HPDE6-E6E7 (cell line): ENCODE data around the gene GRID2IP.

Experiments
- DNase-seq: peaks from one replicate; pipeline ENCODE4 v3.0.0; 2011; ENCODE audit warnings: missing footprints; ENCODE audit errors: extremely low spot score

The GRID2IP gene

DNA sequence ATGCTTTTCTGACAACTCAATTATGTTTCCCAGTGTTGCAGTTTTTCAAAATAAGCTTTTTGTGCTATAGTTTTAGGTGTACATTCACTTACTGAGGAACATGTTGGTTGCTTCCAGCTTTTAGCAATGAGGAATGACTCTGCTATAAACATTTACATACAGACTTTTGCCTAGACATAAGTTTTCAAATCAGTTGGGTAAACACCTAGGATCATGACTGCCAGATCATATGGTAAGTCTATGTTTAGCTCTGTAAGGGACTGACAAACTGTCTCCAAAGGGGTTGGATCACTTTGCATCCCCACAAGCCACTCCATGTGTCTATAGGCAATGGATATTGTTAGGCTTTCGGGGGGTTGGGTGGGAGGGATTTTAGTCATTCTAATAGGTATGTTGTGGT lies 10.8 kb upstream of the GRID2IP start:
- DNase-seq: no peak

DNA sequence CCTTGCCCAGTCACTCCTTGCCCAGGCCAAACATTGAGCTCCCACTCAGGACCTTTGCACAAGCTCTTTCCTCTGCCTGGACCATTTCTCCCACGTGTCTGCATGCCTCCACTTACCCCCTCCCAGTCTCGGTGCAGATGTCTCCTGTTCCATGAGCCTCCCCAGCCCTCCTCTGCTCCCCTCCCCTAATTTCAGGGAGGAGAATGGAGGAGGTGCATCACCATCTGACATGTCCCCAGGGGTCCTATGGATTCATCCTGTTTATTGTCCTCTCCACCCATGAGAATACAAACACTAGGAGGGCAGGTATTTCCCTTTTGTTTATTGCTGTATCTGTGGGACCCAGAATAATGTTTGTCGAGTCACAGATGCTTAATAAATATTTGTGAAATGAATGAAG lies 8.6 kb upstream of the GRID2IP start:
- DNase-seq: no peak

DNA sequence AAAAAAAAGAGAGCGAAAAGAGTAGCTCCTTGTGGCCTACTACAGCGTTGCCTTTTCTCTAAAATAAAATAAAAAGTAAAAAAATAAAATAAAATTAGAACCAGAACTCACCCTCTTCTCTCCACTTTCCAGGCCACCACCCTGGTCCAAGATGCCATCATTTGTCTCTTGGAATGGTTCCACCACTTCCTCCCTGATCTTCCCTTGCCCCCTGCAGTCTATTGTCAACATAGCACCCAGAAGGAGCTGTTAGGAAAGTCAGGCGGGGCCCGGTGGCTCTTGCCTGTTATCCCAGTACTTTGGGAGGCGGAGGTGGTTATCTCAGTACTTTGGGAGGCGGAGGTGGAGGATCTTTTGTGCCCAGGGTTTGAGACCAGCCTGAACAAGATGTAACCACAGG lies 7.6 kb upstream of the GRID2IP start:
- no peak for DNase-seq

DNA sequence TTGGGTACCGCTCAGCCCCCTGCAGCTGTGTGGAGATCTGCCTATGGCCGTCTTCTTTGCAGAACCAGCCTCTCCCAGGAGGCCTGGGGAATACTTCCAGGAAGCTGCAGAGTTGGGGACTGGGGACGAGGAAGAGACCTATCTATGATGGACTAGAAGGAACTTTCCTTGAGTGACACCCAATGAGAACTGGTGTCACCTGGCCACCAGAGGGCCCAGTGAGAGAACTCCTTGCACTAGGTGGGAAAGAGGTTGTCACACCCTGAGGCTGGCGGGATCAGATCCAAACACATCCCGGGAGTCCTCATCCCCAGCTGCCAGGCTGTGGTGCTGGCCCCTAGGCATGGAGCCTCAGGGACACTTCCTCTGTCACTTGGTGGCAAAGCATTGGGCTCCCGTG lies 4.9 kb upstream of the GRID2IP start:
- DNase-seq: no peak

DNA sequence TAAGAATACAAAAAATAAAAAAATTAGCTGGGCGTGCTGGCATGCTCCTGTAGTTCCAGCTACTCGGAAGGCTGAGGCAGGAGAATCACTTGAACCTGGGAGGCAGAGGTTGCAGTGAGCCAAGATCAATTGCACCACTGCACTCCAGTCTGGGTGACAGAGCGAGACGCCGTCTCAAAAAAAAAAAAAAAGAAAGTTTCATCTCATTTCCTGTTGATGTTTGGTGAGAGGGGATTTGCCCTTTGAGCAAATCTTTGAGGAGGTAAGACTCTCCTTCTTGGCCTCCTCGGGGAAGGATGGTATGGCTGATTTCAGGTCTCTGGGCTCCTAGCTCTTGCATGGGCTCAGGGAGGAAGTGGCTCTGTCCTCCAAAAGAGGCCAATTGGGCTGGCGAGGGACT lies 3.6 kb upstream of the GRID2IP start:
- DNase-seq: no peak

DNA sequence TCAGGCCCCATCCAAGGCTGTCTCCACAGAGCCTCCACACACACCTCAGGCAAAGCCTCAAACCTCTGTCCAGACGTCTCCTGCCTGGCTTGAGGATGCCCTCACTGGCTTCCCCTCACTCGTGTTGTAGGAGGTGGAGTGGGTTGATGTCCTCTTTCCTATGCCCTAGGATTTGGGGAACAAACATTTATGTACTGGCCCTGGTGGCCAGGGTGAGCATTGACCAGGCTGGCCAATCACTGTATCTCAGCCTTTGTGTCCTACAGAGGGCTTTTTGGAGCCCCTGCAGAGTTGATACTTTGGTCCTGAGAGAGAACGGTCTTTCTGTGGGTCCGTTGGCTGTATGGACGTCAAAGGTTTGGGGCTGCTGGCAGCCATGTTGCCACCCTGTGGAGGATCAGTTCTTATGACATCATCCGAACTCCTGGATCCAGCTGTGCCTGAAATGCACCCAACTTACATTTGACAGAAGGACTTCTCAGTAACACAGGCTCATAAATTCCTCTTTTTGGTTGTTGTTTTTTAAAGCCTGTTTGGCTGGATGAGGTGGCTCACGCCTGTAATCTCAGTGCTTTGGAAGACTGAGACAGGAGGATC lies 2.3 kb upstream of the GRID2IP start:
- no peak for DNase-seq

DNA sequence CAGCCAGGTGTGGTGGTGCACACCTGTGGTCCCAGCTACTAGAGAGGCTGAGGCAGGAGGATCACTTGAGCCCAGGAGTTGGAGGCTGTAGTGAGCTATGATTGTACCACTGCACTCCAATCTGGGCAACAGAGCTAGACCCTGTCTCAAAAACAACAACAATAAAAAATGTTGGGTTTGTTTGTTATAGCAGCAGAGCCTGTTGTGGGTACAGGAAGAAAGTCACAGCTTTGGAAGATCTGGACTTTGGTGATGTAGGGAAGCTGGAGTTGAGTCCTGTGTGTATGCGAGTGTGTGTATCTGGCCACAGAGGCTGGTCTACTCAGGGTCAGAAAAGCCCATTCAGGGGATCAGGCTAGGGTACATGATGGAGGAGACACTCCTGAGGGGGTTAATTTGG lies 3.9 kb downstream of the GRID2IP start:
- DNase-seq: no peak

DNA sequence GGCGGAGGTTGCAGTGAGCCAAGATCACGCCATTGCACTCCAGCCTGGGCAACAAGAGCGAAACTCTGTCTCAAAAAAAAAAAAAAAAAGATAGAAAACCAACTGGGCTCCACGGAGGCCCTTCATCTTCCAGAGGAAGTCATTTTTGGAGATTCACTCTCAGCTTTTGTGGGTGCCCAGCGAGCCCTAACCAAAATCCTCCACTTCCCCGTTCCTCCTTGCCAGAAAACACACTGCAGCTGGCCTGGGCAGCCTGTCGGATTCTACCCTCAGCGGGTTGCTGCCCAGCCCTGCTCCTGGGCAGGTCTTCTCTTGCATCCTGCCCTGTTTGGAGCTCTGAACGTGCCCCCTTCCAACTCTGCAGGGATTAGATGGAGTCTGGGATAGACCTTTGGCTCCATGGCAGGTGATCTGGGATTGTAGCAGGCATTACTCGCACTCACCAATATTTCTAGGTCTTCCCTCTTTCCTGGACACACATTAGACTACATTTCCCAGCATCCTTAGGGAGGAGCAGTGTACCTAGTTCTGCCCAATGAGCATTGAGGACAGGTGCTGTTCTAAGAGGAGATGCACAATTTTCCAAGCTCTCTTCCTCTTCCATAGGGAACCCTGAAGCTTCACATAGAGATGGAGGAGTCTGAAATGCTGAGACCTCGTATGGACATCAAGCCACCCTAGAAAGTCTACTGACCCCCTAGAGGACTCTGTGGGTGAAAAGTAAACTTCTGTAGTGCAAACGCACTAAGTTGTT lies 4.6 kb downstream of the GRID2IP start:
- DNase-seq: no peak

DNA sequence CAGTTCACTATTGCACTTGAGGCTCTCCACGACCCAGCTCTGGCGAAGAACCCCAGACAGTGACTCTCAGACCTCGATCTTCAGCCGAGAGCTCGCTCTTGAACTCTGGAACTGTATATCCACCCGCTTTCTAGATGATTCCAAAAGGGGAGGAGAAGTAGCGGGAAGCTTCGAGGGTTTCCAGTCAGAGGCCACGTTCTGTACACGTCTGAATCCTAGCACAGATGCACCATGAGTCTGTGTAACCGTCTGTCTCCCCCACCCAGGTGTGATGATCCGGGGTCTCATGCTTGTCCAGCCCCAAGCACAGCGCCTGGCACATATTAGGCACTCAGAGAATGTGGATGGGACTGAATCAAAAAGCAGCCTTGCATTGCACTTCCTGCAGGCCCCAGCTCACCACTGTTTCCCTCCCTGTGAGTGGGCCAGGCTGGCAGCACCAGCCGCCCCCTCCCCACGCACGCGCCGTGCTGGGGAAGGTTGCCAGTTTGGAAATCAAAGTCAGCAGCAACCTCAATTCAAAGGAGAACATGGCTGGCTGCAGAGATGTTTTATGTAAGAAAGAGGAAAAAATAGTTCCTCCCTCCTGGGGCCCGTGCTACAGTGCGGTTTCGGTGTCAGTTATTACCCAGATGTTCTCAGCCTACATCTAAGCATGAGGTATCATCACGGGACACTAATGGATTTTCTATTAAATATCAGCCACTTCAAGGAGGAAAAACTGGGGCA lies 5.7 kb downstream of the GRID2IP start:
- DNase-seq: no peak

DNA sequence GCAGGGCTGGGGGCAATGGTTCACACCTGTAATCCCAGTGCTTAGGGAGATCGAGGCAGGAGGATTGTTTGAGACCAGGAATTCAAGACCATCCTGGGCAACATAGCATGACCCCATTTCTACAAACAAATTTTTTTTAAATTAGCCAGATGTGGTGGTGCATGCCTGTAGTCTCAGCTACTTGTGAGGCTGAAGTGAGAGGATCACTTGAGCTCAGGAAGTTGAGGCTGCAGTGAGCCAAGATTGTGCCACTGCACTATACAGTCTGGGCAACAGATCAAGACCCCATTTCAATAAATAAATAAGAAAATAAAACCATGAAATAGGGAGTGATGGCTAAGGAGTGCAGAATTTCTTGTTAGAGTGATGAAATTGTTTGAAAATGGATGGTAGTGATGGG lies 8.9 kb downstream of the GRID2IP start:
- no peak for DNase-seq

DNA sequence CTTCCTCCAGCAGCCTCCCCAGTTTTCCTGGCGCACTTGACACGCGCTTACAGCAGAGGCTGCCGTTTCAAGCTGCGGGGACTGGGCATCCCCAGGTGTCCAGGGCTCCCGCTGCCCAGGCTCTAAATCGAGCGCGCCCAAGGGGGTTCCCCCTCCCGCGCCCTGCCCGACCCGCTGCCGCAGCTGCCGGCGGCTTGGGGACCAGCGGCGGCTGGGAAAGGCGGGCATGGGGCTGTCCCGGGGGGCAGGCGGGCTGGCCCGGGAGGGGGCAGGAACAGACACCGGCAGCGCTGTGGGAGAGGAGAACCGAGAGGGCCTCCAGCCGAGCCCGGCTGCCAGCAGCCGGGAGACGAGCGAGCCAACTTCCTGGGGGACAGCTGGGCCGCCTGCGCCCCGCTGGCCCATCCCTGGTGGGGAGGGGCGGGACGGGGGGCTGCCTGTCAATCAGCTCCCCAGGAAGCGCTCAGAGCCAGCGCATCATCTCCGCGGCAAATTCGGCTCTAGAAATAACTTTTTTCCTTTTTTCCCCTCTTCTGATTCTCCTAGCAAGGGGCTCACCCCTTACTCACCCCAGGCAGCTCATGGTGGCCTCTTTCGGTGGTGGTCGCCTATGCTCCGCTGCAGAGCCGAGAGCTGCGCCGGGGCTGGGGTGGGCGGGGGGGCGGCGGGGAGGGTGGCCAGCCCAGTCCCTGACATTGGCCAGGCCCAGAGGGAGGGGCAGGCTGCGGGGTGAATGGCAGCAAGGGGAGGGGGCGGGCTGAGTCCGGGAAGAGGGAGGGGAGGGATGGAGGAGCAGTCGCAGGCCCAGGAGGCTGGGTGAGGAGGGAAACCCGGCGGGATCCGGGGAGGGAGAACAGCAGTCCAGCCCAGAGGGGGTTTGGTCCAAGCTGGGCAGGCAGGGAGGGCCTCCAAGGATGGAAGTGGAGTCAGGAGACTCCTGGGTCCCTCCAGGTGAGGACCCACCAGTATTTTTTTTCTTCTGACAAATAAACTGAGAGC lies 14.7 kb downstream of the GRID2IP start:
- no peak for DNase-seq

DNA sequence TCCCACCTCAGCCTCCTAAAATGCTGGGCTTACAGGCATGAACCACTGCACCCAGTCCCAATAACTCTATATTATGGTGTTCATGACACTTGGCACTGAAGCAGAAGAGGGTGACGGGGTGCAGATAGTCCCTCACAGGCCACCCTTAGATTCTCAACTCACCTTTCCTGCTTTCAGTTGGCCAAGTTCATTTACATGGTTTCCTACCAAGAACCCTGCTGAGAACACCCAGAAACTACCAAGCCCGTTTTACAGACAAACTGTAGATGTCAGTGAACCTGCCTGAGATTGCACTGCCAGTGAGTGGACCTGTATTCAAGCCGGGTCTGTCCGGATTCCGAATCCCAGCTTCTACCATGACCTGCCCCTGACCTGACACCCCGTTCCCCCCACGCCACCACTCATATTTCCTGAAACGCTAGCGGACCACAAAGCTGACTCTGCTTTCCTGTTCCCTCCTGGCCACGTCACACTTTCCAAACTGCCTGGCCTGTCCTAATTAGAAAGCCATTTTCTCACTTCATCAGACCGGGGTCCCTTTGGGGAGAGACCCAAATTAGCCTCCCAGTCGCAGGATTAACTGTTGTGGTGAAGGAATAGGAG lies 17.3 kb downstream of the GRID2IP start:
- DNase-seq: no peak

DNA sequence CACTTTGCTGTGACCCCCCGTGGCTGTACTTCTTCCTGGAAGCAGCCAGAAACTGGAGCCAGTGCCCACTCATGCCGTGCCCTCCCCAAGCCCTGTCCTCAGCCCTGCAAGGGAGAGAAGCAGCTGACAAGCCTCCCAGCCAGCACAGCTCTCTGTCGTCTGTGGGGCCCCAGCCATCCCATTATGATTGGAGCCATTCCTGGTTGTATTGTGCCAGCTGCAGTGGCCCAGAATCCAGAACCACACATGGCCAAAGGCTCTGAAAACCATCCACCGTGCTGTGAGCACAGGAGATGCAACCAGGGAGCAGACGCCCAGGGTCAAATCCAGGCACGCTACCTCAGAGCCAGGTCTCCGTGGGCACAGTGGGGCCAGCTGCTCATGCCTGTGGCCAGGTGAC lies 18.7 kb downstream of the GRID2IP start:
- no peak for DNase-seq

DNA sequence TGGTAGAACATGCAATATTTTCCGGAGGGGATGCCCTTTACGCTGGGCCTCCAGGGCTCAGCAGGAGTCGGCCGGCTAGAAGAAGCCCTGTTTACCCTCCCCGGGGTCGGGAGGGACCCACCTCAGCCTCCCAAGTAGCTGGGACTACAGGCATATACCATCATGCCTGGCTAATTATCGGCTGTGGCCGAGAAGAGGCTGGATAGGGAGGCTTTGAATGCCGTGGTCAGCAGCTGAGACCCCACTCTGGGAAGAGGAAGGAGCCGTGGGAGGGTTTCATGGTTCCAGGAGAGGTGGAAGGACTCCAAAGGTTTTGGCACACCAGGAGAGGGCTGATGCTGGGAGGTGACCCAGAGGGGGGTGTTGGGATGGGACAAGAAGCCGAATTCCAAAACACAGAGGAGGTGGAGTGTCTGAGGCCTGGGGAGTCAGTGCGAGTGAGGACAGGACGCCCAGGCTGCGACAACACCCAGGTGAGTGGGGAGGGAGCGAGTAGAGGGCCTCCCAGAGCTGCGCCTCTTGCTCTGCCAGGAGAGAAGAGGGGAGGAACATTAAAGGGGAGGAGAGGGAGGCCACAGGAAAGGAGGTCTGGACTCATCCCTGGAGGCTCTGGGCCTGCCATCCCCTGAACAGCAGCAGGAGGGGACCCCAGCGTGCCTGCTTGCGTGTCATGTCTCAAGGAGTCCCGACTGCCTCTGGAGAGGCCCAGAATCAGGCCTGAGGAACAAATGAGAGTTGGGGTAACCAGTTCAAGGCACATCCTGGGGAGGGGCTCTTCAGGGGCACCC lies 19.6 kb downstream of the GRID2IP start:
- DNase-seq: no peak

DNA sequence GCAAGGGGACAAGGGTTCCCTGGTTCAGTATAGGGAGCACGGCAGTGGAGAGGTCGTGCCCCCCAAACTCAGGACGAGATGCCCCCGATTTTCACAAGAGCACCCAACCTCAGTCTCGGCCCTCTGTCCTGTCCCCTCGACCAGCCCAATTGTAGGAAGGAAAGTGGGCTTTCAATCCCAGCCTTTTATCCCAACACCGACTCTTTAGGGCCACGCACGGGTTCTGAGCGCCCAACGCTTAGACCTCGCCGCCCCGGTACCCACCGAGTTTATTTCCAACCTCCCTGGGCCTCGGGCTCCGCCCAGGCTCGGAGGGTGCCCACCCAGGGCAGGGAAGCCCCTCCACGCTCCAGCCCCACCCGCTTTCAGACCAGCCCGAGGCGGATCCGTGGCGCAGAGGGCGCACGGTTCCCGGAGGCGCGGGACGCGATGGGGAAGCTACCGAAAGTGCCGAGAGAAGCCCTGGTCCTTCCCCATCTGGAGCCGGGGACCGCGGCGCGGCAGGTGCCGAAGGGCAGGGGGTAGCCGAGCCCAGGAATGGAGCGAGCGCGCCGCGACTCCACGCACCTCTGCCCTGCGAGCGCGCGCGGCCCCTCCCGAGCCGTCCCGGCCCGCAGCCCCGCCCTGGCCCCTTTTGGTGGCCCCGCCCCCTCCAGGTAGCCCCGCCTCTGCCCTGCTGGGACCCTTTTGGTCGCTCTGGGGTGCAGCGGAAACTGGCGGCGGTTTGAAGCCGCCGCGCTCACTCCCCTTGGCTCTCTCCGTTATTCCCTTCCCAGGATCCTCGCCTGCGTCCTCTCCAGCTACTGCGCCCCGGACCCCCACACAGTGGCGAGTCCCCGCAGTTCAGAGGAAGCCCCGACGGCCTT lies 20.4 kb downstream of the GRID2IP start:
- no peak for DNase-seq

DNA sequence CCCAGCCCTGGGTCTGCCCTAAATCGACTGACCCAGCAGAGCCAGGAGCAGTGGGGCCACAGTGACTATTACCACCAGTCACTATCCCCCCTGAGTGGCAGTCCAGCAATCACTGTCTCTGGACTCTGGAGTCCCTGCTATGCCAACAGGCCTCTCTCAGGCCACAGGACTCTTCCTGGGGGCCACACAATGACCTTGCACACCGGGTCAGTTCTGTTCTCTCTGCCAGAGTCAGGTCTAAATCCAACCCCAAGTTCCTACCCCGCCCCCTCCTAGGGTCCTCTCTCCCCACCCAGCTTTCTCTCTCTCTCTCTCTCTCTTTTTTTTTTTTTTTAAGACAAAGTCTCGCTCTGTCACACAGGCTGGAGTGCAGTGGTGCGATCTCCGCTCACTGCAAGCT lies 21.6 kb downstream of the GRID2IP start:
- no peak for DNase-seq

DNA sequence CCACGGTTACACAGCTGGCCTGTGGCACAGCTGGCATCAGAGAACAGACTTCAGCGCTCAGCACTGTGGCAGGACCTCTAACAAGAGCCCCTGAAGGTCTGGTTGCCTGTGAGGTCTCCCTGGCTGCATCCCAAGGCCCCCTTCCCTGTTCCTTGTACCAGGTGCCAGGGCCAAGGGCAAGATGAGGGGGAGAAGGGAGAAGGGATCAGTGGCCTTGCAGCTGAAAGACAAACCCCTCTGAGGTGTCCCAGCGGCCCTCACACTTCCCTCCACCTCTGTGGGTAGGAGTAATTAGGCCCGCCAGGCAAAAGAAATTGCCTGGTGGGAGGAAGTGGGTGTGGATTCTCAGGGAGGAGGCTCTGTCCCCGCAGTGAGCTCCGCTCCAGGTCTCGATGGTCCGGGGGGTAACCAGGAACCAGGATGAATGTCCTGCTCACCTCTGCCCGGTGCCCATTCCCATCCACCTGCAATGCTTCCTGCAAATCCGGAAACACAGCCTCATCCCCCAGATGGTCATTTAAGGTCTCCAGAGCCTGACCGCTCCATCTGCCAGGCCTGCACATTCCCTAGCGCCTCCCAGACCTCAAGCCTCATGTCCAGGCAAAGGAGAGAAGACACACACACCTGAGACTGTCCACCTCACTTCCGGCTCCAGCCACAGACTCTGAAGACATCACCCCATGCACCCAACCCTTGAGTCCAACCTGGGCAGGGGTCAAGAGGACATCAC lies 22.7 kb downstream of the GRID2IP start:
- DNase-seq: no peak

DNA sequence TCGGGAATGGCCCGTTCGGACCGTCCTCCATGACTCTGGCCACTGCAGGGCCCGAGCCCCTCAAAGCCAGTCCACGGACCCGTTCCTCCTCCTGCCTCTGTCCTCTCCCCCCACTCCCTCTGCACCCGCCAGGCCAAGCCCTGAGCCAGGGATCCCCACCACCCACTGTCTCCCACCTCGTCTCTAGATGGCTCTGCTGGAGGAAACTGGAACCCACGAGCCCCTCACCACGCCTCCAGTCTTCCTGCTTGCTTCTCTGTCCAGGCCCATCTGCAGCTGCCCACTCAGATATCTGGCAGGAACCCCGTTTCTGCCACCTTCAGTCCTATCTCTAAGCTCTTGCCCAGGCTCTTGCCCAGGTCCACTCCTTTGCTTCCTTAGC lies 24.3 kb downstream of the GRID2IP start:
- no peak for DNase-seq
